GM23248 (cell line): ENCODE results near the gene SLC39A2. TPM values are rescaled to one million over a fixed set of nuclear protein-coding genes. Genes with fewer than 3 reads are reported as not detected.

Source experiments
- DNase-seq: peaks from one replicate; pipeline ENCODE4 v3.0.0-alpha.2; 2015
- H2AFZ ChIP-seq: fragments of 200-600 bp; sonication (generic); 2 replicates; pipeline ENCODE4 v1.6.1; 2016; ENCODE audit warnings: antibody characterized with exemption
- H3F3A ChIP-seq: fragments of 200-600 bp; sonication (generic); 2 replicates; pipeline ENCODE4 v1.6.1; 2016; ENCODE audit warnings: mild to moderate bottlenecking, antibody characterized with exemption, mixed run types; ENCODE audit not compliant: insufficient read depth
- H3K27ac ChIP-seq: fragments of 200-600 bp; sonication (generic); 2 replicates; pipeline ENCODE4 v1.5.1; 2016; ENCODE audit warnings: mild to moderate bottlenecking
- H3K27me3 ChIP-seq: fragments of 200-600 bp; sonication (generic); replicated peaks from 2 replicates; pipeline ENCODE4 v1.6.1; 2016; ENCODE audit warnings: mild to moderate bottlenecking; ENCODE audit not compliant: insufficient read depth
- H3K36me3 ChIP-seq: fragments of 200-600 bp; sonication (generic); 2 replicates; pipeline ENCODE4 v1.6.1; 2016; ENCODE audit warnings: low read depth, mild to moderate bottlenecking
- H3K4me1 ChIP-seq: fragments of 200-600 bp; sonication (generic); 2 replicates; pipeline ENCODE4 v1.6.1; 2016; ENCODE audit warnings: mild to moderate bottlenecking; ENCODE audit not compliant: insufficient read depth
- H3K4me2 ChIP-seq: fragments of 200-600 bp; sonication (generic); one replicate; pipeline ENCODE4 v1.6.1; 2016; ENCODE audit warnings: mild to moderate bottlenecking; ENCODE audit not compliant: unreplicated experiment
- H3K4me3 ChIP-seq: fragments of 200-600 bp; sonication (generic); 2 replicates; pipeline ENCODE4 v1.5.1; 2016; ENCODE audit warnings: mild to moderate bottlenecking
- H3K79me2 ChIP-seq: fragments of 200-600 bp; sonication (generic); 2 replicates; pipeline ENCODE4 v1.6.1; 2016; ENCODE audit warnings: mild to moderate bottlenecking; ENCODE audit not compliant: insufficient read depth
- H3K9ac ChIP-seq: fragments of 200-600 bp; sonication (generic); 2 replicates; pipeline ENCODE4 v1.6.1; 2016; ENCODE audit warnings: mild to moderate bottlenecking
- H3K9me2 ChIP-seq: fragments of 200-600 bp; sonication (generic); 2 replicates; pipeline ENCODE4 v1.6.1; 2016; ENCODE audit warnings: mixed run types, mild to moderate bottlenecking, moderate library complexity; ENCODE audit not compliant: insufficient read depth
- H3K9me3 ChIP-seq: fragments of 200-600 bp; sonication (generic); one replicate; pipeline ENCODE4 v1.6.1; 2017; ENCODE audit warnings: low read depth
- H4K20me1 ChIP-seq: fragments of 200-600 bp; sonication (generic); 2 replicates; pipeline ENCODE4 v1.6.0; 2016; ENCODE audit not compliant: insufficient read depth
- EZH2 ChIP-seq: fragments of 200-600 bp; sonication (generic); IDR thresholded peaks from 2 replicates; pipeline ENCODE4 v1.6.1; 2018; ENCODE audit warnings: antibody characterized with exemption, mild to moderate bottlenecking; ENCODE audit not compliant: insufficient read depth, poor library complexity, severe bottlenecking
- EZH2phosphoT487 ChIP-seq: fragments of 200-600 bp; sonication (generic); IDR thresholded peaks from 2 replicates; pipeline ENCODE4 v1.6.1; 2018; ENCODE audit warnings: antibody characterized with exemption, moderate library complexity, mild to moderate bottlenecking, low read depth; ENCODE audit not compliant: insufficient read depth
- WGBS, 2 experiments: methylation state at CpG; one replicate each; pipeline ENCODE4 v1.1.6; 2015 to 2017; ENCODE audit warnings: low lambda C conversion rate in 2 of 2, low coverage in 1 of 2; ENCODE audit errors: missing lambda C conversion rate in 2 of 2; 5-methylcytosine and 5-hydroxymethylcytosine counted together
- in situ Hi-C: fragments of 300-500 bp; cut with MboI; formaldehyde crosslinking; loops from 2 replicates; pipeline ENCODE4 v1.15.0; 2020
- polyA plus RNA-seq: library from polyadenylated mRNA; unstranded; fragments of >200 nt; fragmentation: Nextera tagmentation; extraction: Ambion mirVana; gene quantifications from 2 replicates; pipeline ENCODE4 v1.2.1, GENCODE V29; 2016
- total RNA-seq: library from RNA; depleted of rRNA; stranded (reverse); fragments of >200 nt; shearing (Covaris generic); gene quantifications from 2 replicates; pipeline ENCODE4 v1.2.3, GENCODE V29; 2014

The SLC39A2 gene
- total and polyA plus RNA-seq, 2 experiments from 2014 or later, result 0.24 TPM; not detected in 1

DNA sequence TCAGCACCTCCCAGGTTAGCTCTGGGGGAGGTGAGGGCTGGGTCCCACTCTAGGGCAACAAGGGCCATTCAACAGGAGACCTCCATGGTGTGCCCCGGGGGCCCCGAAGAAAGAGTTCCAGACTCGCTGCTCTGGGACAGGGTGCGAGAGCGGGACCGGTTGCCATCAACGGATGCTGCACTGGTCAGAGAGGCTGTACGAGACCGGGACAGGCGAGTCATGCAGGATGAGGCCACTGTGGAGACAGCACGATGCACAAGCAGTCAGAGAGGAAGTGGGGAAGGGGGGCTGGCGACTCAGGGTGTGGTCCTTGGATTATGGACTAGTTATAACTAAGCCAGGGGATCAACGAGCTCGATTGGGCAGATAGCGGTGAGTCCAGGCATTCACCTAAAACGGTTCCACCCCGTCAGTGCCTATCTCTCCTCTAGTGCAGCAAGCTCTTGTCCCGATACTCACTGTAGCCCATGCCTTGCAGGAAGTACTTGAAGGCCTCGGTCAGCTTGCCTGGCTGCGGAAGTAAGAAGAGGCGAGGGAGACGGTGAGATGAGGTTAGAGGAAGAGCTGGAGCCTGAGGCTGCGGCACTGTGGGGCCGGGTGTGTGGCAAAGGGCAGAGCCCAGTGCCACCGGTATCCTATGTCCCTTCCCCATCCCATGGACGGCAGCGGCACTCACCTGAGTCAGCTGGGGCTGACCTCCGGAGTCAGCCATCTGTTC, 18.6 kb downstream of the SLC39A2 start:
- Histone ChIP-seq H3K4me1 (no peaks in the 10 kb centered on the region), H2AFZ (no peak overlapping the region), H3K27me3 (peaks cover 7% of the 10 kb centered on the region), H3K9me3 (no peaks in the 10 kb centered on the region), H4K20me1 (no peaks in the 10 kb centered on the region), H3K27ac (no peak overlapping the region), H3K9ac (no peak overlapping the region), H3K36me3 (no peaks in the 10 kb centered on the region), H3F3A (no peaks in the 10 kb centered on the region), H3K9me2 (no peaks in the 10 kb centered on the region), H3K4me2 (no peak overlapping the region), H3K79me2 (no peaks in the 10 kb centered on the region), H3K4me3 (no peak overlapping the region)
- in situ Hi-C loops, result loop anchor here (10.0 kb wide), 1 partner anchor 77 kb away; the partner anchor contains the start of gene ZNF219
- no peak for DNase-seq
- WGBS, 2 experiments, result 81 to 85% methylated on average over 28 of the region's 28 CpGs
- no peak for TF ChIP-seq EZH2

- Histone ChIP-seq H3K4me2 (no peak overlapping the region), H3K9me2 (no peaks in the 10 kb centered on the region), H4K20me1 (no peaks in the 10 kb centered on the region), H3K36me3 (no peaks in the 10 kb centered on the region), H3K79me2 (no peaks in the 10 kb centered on the region), H3K4me1 (no peaks in the 10 kb centered on the region), H2AFZ (no peak overlapping the region), H3F3A (no peaks in the 10 kb centered on the region), H3K27ac (no peak overlapping the region), H3K27me3 (peaks cover 13% of the 10 kb centered on the region), H3K4me3 (no peak overlapping the region), H3K9me3 (no peaks in the 10 kb centered on the region), H3K9ac (no peak overlapping the region)
- no peak for DNase-seq
- 89% methylated on average over 7 of the region's 7 CpGs for WGBS, 2 experiments
- in situ Hi-C loops, result loop anchor here (10.0 kb wide), 1 partner anchor 77 kb away; the partner anchor contains the start of gene ZNF219
- TF ChIP-seq EZH2, result no peak
- no peak for TF ChIP-seq EZH2phosphoT487
These were observed 19.2 kb downstream of the SLC39A2 start for GRCh38 chr14:21018286-21018685.

- Histone ChIP-seq H3K9ac (no peak overlapping the region), H4K20me1 (no peaks in the 10 kb centered on the region), H3K4me2 (no peak overlapping the region), H3K9me2 (no peaks in the 10 kb centered on the region), H3K36me3 (no peaks in the 10 kb centered on the region), H3F3A (no peaks in the 10 kb centered on the region), H3K9me3 (no peaks in the 10 kb centered on the region), H3K79me2 (no peaks in the 10 kb centered on the region), H3K4me3 (no peak overlapping the region), H2AFZ (no peak overlapping the region), H3K4me1 (no peaks in the 10 kb centered on the region), H3K27me3 (peaks cover 18% of the 10 kb centered on the region), H3K27ac (no peak overlapping the region)
- in situ Hi-C loops, result loop anchor here (10.0 kb wide), 1 partner anchor 76 kb away; the partner anchor contains the start of gene ZNF219
- DNase-seq, result no peak
- 65 to 76% methylated on average over 3 of the region's 3 CpGs for WGBS, 2 experiments
- TF ChIP-seq EZH2, result no peak
These were observed 19.7 kb downstream of the SLC39A2 start for GRCh38 chr14:21018781-21019180.

GRCh38 chr14:21019366-21019765, 20.3 kb downstream of the SLC39A2 start:
- H2AFZ ChIP-seq, result no peak overlapping the region
- no peaks in the 10 kb centered on the region for H4K20me1 ChIP-seq
- H3K27ac ChIP-seq, result no peak overlapping the region
- in situ Hi-C loops, result loop anchor here (10.0 kb wide), 1 partner anchor 75 kb away; the partner anchor contains the start of gene ZNF219
- no peaks in the 10 kb centered on the region for H3K79me2 ChIP-seq
- H3K4me1 ChIP-seq, result no peaks in the 10 kb centered on the region
- H3K4me3 ChIP-seq, result no peak overlapping the region
- H3K27me3 ChIP-seq, result peaks cover 23% of the 10 kb centered on the region
- WGBS, 2 experiments, result 50 to 75% methylated on average over 1 of the region's 1 CpG
- peak; percentile 42 for DNase-seq
- no peaks in the 10 kb centered on the region for H3F3A ChIP-seq
- H3K4me2 ChIP-seq, result no peak overlapping the region
- no peaks in the 10 kb centered on the region for H3K36me3 ChIP-seq
- no peaks in the 10 kb centered on the region for H3K9me3 ChIP-seq
- no peak overlapping the region for H3K9ac ChIP-seq
- H3K9me2 ChIP-seq, result no peaks in the 10 kb centered on the region
- TF ChIP-seq EZH2phosphoT487 (no peak), EZH2 (no peak)
